ENCODE measurements around the gene ALOXE3.

GRCh38 chr17:8064561-8065019, 53.7 kb downstream of the ALOXE3 start:
- no peak for TF ChIP-seq GLIS3 (CRISPR knock-in tag; IDR thresholded peaks at IDR 0.05)
- TF ChIP-seq ZFP30 (CRISPR knock-in tag; IDR thresholded peaks at IDR 0.05): no peak

Measured in SK-N-SH treated with all-trans-retinoic acid at 6 μM for 48 hours (cell line).